SK-N-SH treated with all-trans-retinoic acid at 6 μM for 48 hours (cell line): ENCODE results near the gene FBP2.

Experiments used
- BACH2 ChIP-seq: fragments of 250-450 bp; sonication (Bioruptor Pico); IDR thresholded peaks from 2 replicates; pipeline ENCODE4 v1.9.0; 2021; ENCODE audit warnings: mild to moderate bottlenecking, borderline replicate concordance
- ISL1 ChIP-seq: fragments of 250-450 bp; sonication (Bioruptor Pico); IDR thresholded peaks from 2 replicates; pipeline ENCODE4 v2.1.2; 2022; ENCODE audit warnings: mild to moderate bottlenecking, moderate library complexity
- OSR1 ChIP-seq: fragments of 250-450 bp; sonication (Bioruptor Pico); IDR thresholded peaks from 2 replicates; pipeline ENCODE4 v1.8.0; 2022; ENCODE audit warnings: moderate library complexity, mild to moderate bottlenecking, inconsistent platforms
- POU6F1 ChIP-seq: fragments of 250-450 bp; sonication (Bioruptor Pico); IDR thresholded peaks from 2 replicates; pipeline ENCODE4 v1.8.0; 2021; ENCODE audit warnings: low read depth, mild to moderate bottlenecking, moderate library complexity, borderline replicate concordance
- TOX ChIP-seq: fragments of 250-450 bp; sonication (Bioruptor Pico); IDR thresholded peaks from 2 replicates; pipeline ENCODE4 v1.8.0; 2021; ENCODE audit warnings: mild to moderate bottlenecking, moderate library complexity, borderline replicate concordance
- ZFP30 ChIP-seq: fragments of 450-650 bp; formaldehyde crosslinking; IDR thresholded peaks from 2 replicates; pipeline ENCODE4 v1.5.0; 2022; ENCODE audit warnings: mild to moderate bottlenecking, moderate library complexity

GRCh38 chr9:94603259-94604160, 9.9 kb upstream of the FBP2 start:
- TF ChIP-seq ISL1 (no peak), OSR1 (CRISPR knock-in tag) (no peak), POU6F1 (CRISPR knock-in tag) (no peak), BACH2 (CRISPR knock-in tag) (no peak), TOX (no peak), ZFP30 (no peak)
